Activated CD4-positive, alpha-beta T cell treated with anti-CD3 and anti-CD28 coated beads, Interleukin-2, Interleukin-4, amounts not matched to agents 100 ng/mL and 50 ng/mL, durations not matched to agents 16 hours and 8 hours (primary cell): ENCODE results near the gene ZNF598.

Experiments used
- DNase-seq: peaks from one replicate; pipeline ENCODE4 v3.0.0-alpha.2; 2020; ENCODE audit warnings: low spot score

ZNF598 gene

DNA sequence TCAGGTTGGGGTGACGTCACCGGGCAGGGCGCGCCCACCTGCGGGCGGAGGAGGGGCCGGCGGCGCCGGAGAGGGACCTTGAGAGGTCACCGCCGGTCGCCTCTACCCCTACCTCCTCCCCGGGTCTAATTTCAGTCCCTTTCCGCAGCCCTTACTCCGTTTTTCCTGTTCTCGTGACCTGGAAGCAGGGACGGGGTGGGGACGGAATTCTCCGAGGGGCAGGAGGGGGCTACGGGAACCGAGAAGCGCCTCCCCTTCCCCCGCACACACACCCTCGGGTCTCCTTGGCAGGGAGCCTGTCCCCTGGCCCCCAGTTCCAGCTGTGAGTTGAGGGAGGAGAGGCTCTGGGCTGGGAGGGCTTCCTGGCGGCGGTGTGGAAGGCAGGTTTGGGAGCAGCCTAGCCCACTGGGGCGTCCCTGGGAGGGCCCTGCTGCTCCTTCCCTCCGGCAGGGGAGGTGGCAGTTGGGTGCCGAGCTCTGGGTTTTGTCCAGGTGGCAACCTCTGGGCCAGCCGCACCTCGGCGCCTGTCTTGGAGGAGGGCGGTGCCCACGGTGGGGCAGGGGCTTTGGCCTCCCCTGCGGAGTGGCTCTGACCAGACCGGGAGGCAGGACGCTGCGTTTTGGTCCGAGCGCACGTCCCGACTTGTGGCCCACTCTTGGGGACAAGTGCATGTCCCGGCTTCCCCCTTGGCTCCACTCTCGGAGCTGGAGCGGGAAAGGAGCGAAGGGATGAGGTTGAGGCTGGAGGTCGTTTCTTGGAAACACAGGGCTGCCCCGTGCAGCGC, 19.1 kb downstream of the ZNF598 start:
- DNase-seq = no peak

DNA sequence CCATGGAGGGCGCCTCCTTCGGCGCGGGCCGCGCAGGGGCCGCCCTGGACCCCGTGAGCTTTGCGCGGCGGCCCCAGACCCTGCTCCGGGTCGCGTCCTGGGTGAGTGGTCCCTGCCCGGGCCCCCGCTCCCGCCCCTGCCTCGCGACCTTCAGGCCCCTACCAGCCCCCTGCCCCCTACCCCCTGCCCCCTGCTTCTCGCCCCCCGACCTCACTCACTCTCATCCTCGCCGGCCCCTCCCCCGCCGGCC, 19.6 kb downstream of the ZNF598 start:
- no peak for DNase-seq

DNA sequence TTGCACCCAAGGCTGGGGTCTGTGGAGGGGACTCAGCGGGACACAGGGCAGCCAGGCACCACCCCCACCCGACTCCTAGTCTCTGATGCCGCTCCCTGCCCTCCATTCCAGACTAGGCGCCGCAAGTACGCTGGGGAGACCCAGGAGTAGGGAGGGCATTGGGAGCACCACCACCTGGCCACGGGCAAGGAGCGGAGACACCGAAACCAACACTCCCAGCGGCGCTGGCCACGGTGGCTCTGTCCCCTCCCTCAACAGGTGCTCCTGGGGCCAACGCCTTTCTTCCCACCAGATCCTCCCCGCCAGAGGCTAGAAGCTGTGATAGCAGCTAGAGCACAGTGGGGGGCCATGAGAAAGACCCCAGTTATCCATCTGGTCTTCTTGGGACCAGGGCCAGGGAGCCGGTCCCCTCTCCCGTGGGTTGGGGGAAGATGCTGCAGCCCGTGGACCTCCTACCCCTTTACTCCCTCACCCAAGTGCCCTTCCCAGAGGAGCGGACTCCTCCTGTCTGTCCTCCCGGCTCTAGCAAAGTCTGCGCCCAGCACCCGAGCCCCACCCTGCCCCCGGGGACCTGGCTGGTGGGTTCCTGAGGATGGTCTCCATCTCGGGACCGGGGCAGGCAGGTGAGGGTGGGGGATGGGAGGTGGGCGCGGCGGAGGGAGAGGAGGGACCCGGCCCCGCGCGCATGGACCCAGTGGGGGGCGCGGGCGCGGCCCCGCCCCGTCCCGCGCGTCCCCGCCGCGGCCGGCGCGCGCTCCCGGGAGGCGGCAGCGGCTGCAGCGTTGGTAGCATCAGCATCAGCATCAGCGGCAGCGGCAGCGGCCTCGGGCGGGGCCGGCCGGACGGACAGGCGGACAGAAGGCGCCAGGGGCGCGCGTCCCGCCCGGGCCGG, 20.2 kb downstream of the ZNF598 start, which contains the start of gene SYNGR3:
Gene SYNGR3, plus strand, starts transcription at position 762 of the 892 bp plus-strand sequence. CDS start 133 bp downstream, outside the sequence.
- no peak for DNase-seq

DNA sequence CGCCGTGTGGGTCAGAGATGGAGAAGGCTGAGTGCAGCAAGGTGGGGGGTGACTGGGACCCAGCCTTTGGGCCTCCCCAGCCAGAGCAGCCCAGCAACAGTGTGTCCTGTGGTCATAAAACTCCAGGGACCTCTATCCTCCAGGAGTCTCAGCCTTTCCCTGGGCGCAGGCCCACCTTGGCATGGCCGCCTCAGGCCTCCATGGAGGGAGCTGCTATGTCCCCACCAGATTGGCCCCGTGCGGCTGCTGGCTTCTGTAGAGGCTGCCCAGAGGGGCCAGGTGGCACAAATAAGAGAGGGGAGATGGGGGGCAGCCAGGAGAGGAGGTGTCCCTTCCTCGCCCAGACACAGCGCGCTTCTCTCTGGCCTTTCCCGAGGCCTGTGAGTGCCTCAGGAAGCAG, 22.4 kb downstream of the ZNF598 start:
- DNase-seq = no peak

DNA sequence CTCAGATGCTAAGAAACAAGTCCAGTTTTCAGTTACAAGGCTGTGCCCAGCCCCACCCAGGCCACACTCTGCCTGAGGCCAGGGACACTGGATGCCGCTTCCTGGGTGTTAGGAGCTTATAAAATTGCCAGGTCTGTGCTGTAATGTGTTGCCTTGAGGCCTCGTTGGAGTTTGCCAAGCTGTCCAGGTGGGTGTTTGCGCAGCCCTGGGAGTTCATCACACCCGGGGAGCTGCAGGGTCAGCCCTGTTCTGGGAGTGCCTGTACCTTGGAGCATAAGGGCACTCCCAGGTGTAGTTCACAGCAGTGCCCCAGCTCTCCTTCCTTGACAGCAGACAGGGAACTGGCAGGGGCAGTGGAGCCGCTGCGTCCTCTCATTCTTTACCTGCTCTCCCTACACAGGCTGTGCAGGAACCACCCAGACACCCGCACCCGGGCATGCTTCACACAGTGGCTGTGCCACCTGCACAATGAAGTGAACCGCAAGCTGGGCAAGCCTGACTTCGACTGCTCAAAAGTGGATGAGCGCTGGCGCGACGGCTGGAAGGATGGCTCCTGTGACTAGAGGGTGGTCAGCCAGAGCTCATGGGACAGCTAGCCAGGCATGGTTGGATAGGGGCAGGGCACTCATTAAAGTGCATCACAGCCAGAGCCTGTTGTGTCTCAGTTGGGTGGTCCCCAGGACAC, 24.0 kb downstream of the ZNF598 start:
- DNase-seq = no peak

DNA sequence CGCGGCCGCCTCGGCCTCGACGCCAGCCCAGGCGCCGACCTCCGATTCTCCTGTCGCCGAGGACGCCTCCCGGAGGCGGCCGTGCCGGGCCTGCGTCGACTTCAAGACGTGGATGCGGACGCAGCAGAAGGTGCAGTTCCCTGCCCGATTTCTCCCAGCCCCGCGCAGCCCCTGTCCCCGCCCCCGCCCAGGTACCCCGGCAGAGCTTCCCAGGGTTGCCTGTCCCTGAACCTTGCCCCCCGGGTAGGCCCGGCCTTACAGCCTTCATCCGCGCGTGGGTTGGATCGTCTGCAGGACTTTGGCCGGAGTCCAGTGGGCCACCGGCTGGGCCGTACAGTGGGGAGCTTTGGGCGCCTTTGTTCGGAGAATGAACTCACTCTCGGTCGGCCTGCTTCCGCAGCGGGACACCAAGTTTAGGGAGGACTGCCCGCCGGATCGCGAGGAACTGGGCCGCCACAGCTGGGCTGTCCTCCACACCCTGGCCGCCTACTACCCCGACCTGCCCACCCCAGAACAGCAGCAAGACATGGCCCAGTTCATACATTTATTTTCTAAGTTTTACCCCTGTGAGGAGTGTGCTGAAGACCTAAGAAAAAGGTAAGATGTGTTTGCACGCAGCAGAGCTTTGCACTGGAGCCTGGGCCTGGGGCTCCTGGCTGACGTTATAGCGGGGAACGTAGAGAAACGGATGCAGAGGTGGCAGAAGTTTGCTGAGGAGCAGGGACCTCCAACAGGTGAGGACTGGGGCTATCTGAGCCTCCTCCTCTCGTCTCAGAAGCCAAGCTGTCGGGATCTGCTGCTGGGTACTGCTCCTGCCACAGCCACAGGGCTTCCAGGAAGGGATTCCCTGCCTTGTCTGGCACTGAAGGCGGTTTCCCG, 25.0 kb downstream of the ZNF598 start:
- DNase-seq = no peak

DNA sequence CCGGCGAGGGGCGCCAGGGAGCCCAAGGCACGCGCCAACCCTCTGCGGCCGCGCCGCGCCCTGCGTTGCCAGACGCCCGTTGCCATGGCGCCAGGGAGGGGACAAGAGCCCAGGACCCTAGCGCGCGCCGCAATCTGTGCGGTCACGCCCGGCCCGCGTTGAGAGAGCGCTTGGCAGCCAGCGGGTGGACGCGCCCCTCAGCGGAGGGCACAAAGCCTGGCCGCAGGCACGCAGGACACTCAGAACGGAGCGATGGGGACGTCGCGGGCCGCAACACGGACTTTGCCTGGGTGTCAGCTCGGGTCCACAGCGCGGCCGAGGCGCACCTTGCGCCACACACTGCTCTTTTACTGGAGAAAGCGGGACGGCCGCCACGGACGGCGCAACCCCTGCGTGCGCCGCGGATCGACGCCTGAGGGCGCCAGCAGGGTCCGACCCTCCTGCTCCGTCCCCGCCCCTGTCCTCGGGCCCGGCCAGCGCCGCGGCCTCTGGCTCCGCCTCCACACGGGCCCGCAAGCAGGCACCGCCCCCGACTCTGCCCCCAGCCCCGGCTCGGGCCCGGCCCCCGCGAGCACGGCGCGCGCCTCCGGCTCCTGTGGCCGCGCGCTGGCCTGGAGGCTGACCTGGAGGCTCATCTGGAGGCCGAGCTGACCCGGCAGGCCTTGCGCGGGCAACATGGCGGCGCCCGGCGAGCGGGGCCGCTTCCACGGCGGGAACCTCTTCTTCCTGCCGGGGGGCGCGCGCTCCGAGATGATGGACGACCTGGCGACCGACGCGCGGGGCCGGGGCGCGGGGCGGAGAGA, 25.9 kb downstream of the ZNF598 start, which contains the start of gene GFER:
Gene GFER, plus strand, starts transcription at position 650 of the 803 bp plus-strand sequence. Its CDS starts 26 bp downstream, at position 676.
- DNase-seq = peak; percentile 86

DNA sequence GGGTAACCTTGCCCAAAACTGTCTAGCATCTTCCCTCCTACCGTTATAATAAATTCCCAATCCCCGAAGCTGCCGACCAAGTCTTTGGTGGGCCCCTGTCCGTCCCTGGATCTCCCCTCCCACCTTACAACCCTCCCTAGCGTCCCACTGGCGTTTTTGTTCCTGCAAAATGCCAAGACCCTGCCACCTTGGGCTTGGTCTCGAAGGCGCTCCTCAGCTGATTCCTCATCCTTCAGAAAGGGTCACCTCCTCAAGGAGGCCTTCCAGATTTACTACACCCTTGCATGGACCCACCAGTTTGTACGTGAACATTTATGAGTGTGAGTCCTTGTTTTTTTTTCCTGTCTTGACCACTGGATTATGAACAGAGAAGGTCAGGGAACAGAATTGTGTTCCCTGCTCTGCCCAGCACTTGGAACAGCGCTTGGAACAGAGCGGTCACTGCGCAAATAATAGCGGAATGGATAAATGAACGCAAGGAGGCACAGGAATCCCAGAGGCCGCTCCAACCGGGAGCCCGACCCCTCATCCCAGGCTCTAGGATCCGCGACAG, 26.6 kb downstream of the ZNF598 start:
- DNase-seq = no peak

DNA sequence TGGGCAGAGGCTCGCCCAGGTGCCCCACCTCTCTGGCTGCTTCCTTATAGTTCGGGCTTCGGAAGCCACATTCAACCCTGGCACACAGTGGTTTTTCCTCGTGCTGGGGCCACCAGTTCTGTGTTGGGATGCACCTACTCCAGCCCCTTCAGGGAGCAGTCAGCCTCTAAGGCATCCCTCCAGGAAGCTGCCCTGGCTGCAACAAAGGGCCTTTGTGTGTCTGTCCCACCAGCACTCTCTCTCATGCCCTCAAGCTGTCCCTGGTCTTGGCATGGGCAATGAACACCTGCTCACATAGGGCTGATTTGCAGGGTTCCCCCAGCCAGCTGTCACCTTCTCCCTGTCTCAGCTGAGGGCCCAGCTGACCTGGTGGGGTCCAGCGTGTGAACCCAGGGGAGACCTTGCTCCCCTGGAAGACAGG, 27.6 kb downstream of the ZNF598 start:
- DNase-seq = no peak

DNA sequence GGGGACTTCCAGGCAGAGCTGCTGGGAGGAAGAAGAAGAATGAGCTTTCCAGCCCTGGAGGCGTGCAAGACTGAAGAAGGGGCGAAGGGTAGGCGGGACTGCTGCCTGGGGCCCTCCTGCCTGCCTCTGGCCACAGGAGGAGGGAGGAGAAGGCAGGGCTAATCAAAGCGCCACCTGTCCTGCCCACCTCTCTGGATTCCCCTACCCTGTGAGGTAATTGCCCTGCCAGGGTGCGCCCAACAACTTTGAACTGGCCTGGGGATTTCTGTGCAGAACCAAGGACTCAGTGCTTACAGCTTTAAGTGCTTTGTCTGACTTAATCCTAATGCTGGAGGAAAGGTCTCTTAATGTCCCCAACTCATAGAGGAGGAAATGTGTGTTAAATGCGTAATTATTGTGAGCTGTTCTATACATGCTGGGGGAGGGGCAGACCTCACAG, 28.2 kb downstream of the ZNF598 start, which contains the start of gene NOXO1:
Gene NOXO1, minus strand, starts transcription at position 72 of the 439 bp plus-strand sequence. CDS start 290 bp downstream, outside the sequence.
- DNase-seq = no peak

DNA sequence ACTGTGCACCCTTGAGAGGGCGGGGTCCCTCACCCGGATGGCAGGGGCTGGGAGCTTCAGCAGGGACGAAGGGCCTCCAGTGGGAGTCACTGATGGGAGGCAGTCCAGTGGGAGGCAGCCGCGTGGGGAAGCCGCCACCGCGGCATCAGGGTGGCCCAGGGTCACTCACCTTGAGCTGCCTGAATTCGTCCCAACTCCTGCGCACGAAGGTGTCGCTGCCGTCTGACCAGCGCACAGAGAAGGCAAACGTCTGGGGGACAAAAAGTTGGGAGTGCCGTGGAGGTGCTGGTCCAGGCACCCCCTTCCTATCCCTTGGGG, 28.9 kb downstream of the ZNF598 start:
- no peak for DNase-seq

DNA sequence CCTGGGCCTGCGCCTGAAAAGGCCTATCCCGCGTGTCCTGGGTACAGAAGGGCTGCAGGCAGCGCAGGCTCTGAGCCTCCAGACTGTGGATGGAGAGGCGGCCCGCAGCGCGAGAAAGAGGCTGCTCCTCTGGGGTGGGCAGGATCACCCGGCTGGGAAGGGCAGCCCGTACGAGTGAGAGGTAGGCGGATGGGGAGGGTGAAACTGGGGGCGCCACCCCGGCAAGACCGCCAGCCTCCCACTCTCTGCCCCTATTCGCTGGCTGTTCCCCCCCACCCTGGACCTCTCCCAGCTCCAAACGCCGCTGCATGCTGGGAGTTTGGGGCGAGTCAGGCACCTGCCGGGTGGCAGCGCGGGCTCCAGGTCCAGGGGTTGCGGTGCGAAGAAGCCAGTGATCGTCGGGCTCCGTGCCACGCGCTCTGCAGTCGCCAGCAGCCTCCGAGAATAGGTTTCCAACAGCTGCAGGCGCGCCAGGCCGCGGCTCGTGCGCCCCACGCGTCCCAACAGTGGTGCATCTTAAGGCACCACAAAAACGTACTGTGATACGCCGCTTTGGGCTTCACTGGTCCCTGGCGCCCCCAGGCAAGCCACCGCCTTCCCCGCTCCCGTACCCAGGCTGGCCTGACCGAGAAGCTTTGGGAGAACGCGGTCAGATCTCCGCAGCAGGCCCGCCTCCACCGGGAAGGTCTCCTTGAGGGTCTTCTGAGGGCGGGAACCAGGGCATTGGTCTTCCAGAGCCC, 29.4 kb downstream of the ZNF598 start:
- DNase-seq = no peak

DNA sequence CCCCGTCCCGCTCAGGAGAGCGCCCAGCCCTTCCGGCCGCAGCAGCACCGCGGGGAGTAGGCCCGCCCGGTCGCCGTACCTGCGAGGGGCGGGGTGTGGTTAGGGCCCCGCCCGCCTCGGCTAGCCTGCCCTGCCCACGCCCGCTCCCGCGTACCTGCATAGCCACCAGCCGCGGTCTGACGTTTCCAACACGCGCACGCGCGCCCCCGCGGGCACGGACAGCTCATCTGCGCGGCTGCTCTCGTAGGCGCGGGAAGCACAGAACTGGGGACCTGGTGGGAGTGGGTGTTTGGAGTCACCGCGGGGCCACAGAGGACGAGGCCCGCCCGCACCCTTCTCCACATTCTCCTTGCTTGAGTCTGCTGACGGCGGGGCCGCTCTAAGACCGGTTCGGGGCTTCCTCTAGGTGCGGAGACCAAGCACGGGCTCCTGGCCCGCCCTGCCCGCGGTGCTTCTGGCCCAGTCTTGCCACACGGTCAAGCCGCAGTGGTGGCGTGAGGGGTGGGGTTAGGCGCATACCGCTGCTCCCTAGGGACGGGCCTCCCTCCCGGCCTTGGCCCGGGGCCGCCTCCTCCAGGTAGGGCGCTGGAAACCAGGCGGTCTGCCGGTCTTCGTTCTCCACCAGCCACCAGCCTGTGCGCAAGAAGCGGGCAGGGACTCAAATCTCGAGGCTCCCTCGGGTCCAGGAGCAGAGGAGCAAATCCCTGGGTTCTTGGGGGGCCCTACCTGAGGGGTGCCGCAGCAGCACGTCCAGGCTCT, 30.2 kb downstream of the ZNF598 start:
- DNase-seq = no peak

DNA sequence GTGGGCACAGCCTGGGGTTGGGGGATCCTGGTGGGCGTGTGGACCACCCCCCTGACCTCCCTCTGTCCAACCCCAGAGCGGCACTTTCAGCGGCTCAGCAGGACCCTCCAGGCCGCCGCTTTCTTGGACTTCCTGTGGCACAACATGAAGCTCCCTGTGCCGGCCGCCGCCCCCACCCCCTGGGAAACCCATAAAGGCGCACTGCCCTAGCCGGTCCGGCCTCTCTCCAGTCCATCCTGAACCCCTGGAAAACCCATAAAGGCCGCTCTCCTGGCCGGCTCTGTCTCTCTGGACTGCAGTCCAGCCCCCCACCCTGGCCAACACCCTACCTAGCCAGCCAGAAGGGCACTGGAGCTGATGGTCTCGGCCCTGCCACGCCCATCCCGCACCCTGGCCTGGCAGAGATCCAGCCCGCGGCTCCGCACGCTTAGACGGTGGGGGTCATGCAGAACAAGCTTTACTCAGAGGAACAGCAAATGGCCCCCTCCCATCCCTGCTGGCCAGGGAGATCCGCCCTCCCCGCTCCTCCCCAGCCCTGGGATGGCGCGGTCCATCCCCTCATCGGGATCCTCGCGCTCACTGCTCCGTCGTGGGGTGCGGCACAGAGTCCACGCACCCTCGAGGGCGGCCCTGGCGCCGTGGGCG, 31.0 kb downstream of the ZNF598 start:
- no peak for DNase-seq

DNA sequence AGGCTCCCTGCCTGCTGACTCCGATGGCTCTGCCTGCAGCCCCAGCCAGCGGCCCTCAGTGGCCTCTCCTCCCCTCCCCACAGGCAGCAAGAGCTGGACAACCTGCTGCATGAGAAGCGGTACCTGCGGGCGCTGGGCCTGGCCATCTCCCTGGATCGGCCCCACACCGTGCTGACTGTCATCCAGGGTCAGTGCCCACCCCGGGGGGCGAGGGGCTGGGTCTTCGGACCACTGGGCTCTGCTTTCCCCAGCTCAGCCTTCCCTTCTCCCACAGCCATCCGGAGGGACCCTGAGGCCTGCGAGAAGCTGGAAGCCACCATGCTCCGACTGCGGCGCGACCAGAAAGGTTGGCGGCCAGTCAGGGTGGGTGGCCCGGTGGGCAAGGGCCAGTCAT, 31.7 kb downstream of the ZNF598 start:
- DNase-seq = no peak

DNA sequence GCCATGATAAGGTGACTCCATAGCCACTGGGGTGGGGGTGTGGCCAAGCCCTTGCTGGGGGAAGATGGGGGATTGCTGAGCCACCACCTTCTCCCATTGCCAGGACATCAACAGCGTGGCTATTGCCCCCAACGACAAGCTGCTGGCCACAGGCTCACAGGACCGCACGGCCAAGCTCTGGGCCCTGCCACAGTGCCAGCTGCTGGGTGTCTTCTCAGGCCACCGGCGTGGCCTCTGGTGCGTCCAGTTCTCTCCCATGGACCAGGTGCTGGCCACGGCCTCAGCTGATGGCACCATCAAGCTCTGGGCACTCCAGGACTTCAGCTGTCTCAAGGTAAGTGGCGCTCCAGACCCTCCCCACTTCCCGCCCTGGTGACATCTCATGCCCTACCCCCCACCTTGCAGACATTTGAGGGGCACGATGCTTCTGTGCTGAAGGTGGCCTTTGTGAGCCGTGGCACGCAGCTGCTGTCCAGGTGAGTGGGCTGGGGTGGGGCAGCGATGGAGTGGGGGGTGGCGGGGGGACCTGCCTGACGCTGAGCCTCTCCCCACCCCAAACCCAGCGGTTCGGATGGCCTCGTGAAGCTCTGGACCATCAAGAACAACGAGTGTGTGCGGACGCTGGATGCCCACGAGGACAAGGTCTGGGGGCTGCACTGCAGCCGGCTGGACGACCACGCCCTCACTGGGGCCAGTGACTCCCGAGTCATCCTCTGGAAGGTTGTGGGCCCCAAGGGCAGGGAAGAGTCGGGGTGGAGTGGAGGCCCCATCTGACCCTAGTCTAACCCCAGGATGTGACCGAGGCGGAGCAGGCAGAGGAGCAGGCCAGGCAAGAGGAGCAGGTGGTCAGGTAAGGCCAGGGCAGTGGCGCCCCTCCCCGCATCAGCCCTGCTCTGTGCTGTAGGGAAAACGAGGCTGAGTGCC, 32.4 kb downstream of the ZNF598 start:
- DNase-seq = no peak

DNA sequence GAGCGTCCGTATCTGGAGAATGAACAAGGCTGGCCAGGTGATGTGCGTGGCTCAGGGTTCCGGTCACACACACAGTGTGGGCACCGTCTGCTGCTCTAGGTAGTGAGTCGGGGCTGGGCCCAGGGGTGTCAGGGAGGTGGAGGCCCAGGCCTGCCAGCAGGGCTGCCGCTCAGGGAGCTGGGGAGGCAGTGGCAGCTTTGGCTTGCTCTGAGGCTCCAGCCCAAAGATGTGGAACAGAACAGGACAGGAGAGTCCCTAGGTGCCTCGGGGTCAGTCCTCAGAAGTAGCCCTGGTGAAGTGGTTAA, 33.5 kb downstream of the ZNF598 start:
- no peak for DNase-seq
